ENCODE data around the gene GRK4.

DNA sequence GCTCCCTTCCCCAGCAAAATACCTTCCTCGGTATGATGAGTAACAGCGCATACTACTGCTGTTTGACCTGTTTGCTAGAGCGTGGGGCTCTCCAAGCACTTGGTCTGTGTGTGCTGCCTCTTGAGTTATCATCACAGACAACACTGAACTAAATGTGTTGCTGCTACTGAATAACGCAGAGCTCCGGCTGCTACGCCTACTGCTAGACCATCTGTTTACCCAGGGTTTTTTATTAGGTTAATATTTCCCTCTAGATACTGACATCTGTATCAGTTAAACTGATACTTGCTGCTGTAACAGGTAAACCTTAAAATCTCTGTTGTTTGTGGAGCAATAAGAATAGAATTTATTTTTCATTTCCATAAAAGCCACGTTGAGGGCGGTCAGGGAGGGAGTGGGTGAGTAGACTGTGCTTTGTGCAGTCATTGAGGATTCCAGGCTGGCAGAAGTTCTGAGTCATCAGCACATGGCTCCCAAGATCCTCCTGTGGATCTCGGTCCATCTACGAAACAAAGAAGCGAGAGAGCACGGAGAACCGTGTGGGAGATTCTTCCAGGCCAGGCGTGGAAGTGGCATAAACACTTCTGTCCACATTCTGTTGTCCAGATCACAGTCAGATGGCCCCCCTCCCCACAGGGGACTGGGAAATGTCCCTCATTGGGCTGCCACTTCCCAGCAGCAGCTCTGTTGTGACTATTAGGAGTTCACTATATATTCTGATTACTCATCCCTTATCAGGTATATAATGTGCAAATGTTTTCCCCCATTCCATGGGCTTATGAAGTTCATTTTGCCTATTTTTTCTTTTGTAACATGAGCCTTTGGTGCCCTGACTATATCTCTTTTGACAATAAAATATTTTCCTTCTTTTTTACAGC, 14.1 kb downstream of the GRK4 start:
- no peak for TF ChIP-seq POLR2A (IDR thresholded peaks at IDR 0.05)
- TF ChIP-seq, protein P1, sequence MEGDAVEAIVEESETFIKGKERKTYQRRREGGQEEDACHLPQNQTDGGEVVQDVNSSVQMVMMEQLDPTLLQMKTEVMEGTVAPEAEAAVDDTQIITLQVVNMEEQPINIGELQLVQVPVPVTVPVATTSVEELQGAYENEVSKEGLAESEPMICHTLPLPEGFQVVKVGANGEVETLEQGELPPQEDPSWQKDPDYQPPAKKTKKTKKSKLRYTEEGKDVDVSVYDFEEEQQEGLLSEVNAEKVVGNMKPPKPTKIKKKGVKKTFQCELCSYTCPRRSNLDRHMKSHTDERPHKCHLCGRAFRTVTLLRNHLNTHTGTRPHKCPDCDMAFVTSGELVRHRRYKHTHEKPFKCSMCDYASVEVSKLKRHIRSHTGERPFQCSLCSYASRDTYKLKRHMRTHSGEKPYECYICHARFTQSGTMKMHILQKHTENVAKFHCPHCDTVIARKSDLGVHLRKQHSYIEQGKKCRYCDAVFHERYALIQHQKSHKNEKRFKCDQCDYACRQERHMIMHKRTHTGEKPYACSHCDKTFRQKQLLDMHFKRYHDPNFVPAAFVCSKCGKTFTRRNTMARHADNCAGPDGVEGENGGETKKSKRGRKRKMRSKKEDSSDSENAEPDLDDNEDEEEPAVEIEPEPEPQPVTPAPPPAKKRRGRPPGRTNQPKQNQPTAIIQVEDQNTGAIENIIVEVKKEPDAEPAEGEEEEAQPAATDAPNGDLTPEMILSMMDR (IDR thresholded peaks at IDR 0.05), result no peak

Measured in heart left ventricle (tissue), 13 donors.